Activated CD8-positive, alpha-beta memory T cell treated with anti-CD3 and anti-CD28 coated beads, Interleukin-2, amount 10 ng/mL, durations not matched to agents 7 days and 5 days (primary cell): ENCODE results near the gene AHRR. TPM values are rescaled to one million over a fixed set of nuclear protein-coding genes. Genes with fewer than 3 reads are reported as not detected.

Experiments
- ATAC-seq: fragments of 150-1000 bp; cut with Tn5 transposase; one replicate; pipeline ENCODE4 v1.10.0; 2021; ENCODE audit warnings: moderate library complexity
- CTCF ChIA-PET: fragments of 350-600 bp; sonication (Branson Sonifier 250); formaldehyde crosslinking; loops from one replicate; lab custom pipeline; 2021; ENCODE audit warnings: antibody characterized with exemption; lab: Charles Lee
- DNase-seq: peaks from one replicate; pipeline ENCODE4 v3.0.0-alpha.2; 2020
- H3K27ac Mint-ChIP-seq: one replicate; pipeline ENCODE4 v1.8.0; 2021; ENCODE audit warnings: mild to moderate bottlenecking, mixed read lengths
- H3K27me3 Mint-ChIP-seq: one replicate; pipeline ENCODE4 v1.8.0; 2021; ENCODE audit warnings: mixed read lengths
- H3K36me3 Mint-ChIP-seq: one replicate; pipeline ENCODE4 v1.8.0; 2021; ENCODE audit warnings: mild to moderate bottlenecking, mixed read lengths
- H3K4me1 Mint-ChIP-seq: one replicate; pipeline ENCODE4 v1.8.0; 2021; ENCODE audit warnings: mixed read lengths
- H3K4me3 Mint-ChIP-seq: one replicate; pipeline ENCODE4 v1.8.0; 2021; ENCODE audit warnings: mild to moderate bottlenecking, moderate library complexity, mixed read lengths
- H3K9me3 Mint-ChIP-seq: one replicate; pipeline ENCODE4 v1.8.0; 2022; ENCODE audit warnings: low read depth, mixed read lengths
- total RNA-seq, 2 experiments: library from RNA; stranded (reverse); gene quantifications; one replicate each; pipeline ENCODE4 v1.2.3, GENCODE V29; 2021

AHRR gene
- total RNA-seq, 2 experiments from 2014 or later: 56.8 to 64.0 TPM

DNA sequence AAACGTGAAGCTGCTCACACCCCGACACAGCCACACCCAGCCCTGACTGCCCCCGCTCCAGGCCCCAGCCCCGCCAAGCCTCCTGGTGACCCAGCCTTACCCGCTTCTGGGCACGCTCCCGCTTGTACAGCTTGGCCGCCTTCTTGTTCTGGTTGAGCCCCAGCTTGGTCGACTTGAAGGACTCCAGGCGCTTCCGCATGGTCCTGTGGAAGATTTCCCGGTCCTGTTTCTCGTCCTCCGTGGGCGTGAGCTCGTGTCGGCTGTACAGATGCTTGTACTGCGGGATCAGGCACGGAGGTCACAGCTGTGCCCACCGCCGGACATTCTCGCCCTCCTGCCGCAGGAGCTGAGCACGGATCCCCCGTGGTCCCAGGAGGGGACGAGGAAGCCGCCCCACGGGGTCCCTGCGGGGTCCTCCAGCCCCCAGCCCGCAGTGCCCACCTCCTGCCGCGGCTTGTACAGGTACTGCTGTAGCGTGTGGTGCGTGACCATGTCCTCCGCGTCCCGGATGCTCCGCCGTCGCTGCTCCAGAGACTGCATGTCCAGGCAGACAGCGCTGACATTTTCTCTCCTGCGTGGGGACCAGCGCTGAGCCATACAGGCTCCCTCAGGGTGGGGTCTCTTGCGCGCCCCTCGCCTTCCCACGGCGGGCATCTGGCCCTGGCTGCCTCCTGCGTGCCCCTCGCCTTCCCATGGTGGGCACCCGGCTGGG lies 154.7 kb downstream of the AHRR start:
- peaks cover 12% of the 10 kb centered on the region for H3K4me1 Mint-ChIP-seq
- H3K36me3 Mint-ChIP-seq: peaks cover 4% of the 10 kb centered on the region
- peaks cover 5% of the 10 kb centered on the region for H3K27me3 Mint-ChIP-seq
- H3K27ac Mint-ChIP-seq: no peak overlapping the region
- H3K4me3 Mint-ChIP-seq: no peak overlapping the region
- no peak for ATAC-seq
- DNase-seq: no peak
- CTCF ChIA-PET: no interaction called here
- no peaks in the 10 kb centered on the region for H3K9me3 Mint-ChIP-seq

DNA sequence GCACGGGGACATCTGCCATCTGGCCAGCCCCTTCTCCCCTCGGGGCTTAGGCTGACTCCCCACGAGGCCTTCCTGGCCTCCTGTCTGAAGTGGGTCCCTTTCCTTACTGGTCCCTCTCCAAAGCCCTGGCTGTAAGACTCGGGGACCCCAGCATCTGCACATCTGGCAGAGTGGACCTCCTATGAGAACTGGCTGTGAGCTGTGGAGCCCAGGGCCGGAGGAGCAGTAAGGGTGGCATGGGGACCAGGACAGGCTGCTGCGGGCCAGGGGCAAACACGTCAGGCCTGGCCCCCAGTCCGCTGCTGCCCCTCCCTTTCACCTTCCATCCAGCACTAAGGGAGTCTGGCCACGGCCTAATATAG lies 155.3 kb downstream of the AHRR start:
- ATAC-seq (no peak), DNase-seq (no peak)
- Mint-ChIP-seq H3K27ac (no peak overlapping the region), H3K36me3 (peaks cover under 1% of the 10 kb centered on the region), H3K9me3 (no peaks in the 10 kb centered on the region), H3K4me3 (no peak overlapping the region), H3K4me1 (peaks cover 7% of the 10 kb centered on the region), H3K27me3 (peaks cover 5% of the 10 kb centered on the region)
- CTCF ChIA-PET: no interaction called here

DNA sequence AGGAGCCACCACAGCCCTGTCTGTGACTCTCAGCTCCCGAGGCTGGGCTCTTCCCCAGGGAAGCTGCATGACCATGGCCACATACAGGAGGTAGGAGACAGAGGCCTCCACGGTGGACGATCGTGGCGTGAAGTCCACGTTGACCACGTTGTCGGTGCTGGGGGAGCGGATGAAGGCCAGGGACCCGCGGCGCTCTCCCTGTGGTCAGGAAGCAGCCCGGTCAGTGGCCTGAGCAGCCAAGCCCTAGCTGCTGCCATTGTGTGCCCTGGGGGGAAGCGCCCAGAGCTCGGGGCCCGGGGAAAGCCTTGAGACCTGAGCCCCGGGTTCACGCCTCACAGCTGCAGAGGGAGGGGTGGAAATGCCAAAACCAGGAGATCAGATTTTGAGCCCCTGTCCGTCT lies 155.7 kb downstream of the AHRR start:
- H3K4me3 Mint-ChIP-seq: no peak overlapping the region

DNA sequence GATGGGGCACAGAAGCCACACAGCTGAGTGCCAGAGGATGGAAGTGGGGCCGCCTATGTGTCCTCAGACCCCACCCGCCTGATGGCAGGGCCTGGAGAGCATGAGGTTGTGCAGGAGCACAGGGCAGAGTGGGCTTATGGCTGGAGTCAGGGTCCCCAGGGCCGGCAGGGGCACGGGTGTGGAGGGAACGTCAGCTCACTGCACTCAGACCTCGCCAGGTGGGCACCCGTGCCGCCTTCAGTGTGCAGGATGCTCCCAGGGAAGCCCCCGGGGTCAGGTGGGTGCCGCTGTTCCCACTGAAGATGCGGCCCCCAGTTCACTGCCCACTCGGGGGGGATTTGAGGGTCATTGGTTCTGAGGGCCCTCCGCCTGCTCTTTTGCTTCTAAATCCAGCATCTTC lies 156.4 kb downstream of the AHRR start:
- CTCF ChIA-PET: no interaction called here
- H3K36me3 Mint-ChIP-seq: no peaks in the 10 kb centered on the region
- no peak overlapping the region for H3K4me3 Mint-ChIP-seq

More for the DNA sequence above, 155.7 kb downstream of the AHRR start:
- CTCF ChIA-PET: no interaction called here
- no peak for DNase-seq
- Mint-ChIP-seq H3K27ac (no peak overlapping the region), H3K4me1 (peaks cover 4% of the 10 kb centered on the region), H3K36me3 (no peaks in the 10 kb centered on the region), H3K9me3 (no peaks in the 10 kb centered on the region), H3K27me3 (peaks cover 5% of the 10 kb centered on the region)
- ATAC-seq: no peak

DNA sequence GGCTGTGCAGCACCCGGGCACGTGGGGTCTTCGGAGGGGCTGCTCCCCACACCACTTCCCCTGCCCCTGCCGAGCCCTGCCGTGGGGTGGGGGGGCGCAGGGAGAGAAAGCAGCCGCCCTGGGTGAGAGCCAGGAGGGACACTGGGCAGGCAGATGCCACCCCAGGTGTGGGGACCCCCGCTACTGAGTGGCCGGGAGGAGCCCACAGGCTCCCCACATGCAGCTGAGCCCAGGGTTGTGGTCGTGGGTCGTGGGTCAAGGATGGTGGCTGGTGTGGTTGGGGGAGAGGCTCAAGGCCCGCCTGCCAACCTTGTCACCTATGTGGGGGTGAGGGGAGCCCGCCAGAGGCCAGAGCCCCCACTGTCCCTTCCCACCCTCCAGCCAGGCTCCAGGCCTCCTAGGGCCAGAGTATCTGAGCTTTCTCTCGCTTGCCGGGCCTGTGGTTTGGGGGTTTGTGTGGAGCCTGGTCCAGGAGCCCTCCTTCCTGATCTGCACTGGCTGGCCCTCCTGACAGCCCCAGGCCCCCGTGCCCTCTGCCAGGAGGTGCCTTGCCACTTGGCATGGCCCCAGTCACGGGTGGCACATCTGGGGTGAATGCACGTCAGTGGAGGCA lies 157.0 kb downstream of the AHRR start:
- H3K27ac Mint-ChIP-seq: no peak overlapping the region
- peaks cover 4% of the 10 kb centered on the region for H3K4me1 Mint-ChIP-seq
- no peak for ATAC-seq
- DNase-seq: no peak
- peaks cover 5% of the 10 kb centered on the region for H3K27me3 Mint-ChIP-seq
- no peaks in the 10 kb centered on the region for H3K36me3 Mint-ChIP-seq
- CTCF ChIA-PET: no interaction called here
- H3K9me3 Mint-ChIP-seq: no peaks in the 10 kb centered on the region
- H3K4me3 Mint-ChIP-seq: no peak overlapping the region

More for the DNA sequence above, 156.4 kb downstream of the AHRR start:
- DNase-seq (no peak), ATAC-seq (no peak)
- H3K27ac Mint-ChIP-seq: no peak overlapping the region
- H3K9me3 Mint-ChIP-seq: no peaks in the 10 kb centered on the region
- H3K27me3 Mint-ChIP-seq: peaks cover 5% of the 10 kb centered on the region
- peaks cover 4% of the 10 kb centered on the region for H3K4me1 Mint-ChIP-seq

DNA sequence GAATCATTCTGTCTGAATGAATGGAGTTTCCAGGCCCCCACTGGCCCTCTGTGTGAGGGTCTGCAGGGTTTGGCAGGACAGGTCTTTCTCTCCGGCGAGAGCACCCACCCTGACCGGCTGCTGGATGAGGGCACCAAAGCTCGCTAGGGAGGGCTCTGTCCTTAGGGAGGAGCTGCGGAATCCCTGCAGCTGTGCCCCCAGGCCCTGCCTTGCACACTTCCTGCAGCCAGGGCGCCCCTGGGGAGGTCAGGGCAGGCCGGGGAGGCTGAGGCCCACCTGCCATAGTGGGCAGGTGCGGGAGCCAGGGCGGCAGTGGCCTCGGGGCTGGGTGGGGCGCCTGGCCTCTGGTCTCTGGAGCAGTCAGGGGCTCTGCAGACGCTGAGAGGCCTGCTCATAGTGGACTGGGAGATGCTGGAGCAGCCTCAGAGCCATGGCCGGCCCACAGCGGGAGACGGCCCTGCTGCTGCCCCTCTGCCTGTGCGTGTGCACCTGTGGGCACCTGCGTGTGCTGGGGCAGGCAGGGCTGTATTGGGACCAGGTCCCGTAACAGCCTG lies 157.5 kb downstream of the AHRR start:
- ATAC-seq (no peak), DNase-seq (no peak)
- Mint-ChIP-seq H3K27me3 (peaks cover 3% of the 10 kb centered on the region), H3K4me3 (no peak overlapping the region), H3K36me3 (no peaks in the 10 kb centered on the region), H3K9me3 (no peaks in the 10 kb centered on the region), H3K27ac (no peak overlapping the region), H3K4me1 (peaks cover 3% of the 10 kb centered on the region)
- CTCF ChIA-PET: no interaction called here

DNA sequence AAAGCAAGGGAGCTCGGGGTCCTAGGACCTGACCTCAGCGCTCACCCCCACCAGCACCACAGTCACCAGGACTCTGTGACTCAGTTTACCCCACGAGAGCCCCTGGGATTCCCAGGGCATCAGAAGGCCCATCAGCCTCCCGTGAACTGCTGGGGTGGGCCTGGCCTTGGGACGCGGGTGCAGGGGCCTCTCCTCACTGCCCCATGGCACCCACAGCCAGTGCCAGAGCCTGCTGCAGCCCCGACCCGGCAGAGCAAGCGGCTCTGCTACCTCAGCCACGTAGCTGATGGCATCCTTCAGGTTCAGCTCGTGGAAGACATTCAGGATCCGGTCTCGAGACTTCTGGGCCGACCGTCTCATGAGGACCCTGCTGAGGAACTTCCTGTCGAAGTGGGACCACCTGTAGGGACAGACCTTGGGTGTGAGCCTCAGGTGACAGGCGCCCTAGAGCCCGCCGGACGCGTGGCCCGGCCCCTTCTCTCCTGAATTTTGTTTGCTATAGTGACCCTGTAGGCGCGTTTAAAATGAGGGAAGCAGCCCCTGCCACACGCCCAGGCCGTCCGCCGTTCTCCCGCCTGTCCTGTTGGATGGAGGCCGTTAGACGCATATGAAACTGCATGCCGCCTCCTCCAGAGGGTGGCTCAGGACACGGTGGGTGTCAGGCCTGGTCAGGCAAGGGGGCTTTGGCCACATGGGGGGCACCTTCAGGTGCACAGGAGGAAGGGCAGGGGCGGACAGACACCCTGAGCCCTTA lies 158.2 kb downstream of the AHRR start:
- DNase-seq: no peak
- CTCF ChIA-PET: no interaction called here
- Mint-ChIP-seq H3K36me3 (no peaks in the 10 kb centered on the region), H3K27ac (no peak overlapping the region), H3K4me1 (peaks cover 2% of the 10 kb centered on the region), H3K4me3 (no peak overlapping the region), H3K9me3 (no peaks in the 10 kb centered on the region), H3K27me3 (peaks cover 3% of the 10 kb centered on the region)
- no peak for ATAC-seq

DNA sequence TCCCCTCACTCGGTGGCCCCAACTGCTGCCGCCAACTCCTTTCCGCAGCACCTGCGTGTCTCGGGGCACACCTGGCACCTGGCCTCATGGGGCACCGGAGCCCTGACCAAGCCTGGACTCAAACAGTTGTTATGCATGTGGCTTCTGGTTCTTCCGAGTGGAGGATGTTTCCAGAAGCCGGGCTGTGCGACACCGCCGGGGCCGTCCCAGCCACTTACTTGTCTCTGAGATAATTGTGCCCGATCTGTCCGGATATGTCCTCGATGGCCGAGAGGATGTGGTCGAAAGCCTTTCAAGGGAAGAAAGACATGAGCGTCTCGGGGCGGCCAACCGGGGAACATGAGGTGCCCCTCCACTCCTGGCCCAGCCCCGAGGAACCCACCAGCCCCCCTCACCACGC lies 159.8 kb downstream of the AHRR start:
- ATAC-seq: no peak
- Mint-ChIP-seq H3K27me3 (no peaks in the 10 kb centered on the region), H3K9me3 (no peaks in the 10 kb centered on the region), H3K4me3 (no peak overlapping the region), H3K36me3 (no peaks in the 10 kb centered on the region), H3K4me1 (no peaks in the 10 kb centered on the region), H3K27ac (no peak overlapping the region)
- CTCF ChIA-PET: no interaction called here
- no peak for DNase-seq

DNA sequence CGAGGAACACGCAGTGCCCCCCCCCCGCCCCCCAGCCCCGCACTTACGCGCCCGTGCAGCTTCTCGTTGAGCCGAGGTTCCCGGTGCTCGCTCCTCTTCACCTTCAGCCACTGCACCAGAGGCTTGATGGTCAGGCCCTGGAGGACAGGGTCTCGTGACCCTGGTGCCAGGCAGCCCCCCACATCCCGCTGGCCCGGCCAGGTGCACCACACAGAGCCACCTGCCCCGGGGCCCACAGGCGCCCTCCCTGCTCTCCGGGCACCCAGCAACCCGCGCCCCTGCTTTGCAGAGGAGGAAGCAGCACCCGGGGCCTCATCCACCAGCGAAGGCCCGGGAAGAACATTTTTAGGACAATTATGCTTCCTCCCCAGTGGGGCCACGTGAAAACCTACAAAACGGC lies 160.5 kb downstream of the AHRR start:
- H3K4me3 Mint-ChIP-seq: no peak overlapping the region
- CTCF ChIA-PET: no interaction called here
- no peaks in the 10 kb centered on the region for H3K27me3 Mint-ChIP-seq
- no peaks in the 10 kb centered on the region for H3K4me1 Mint-ChIP-seq
- no peak overlapping the region for H3K27ac Mint-ChIP-seq
- DNase-seq: no peak
- no peak for ATAC-seq
- no peaks in the 10 kb centered on the region for H3K36me3 Mint-ChIP-seq
- H3K9me3 Mint-ChIP-seq: no peaks in the 10 kb centered on the region

DNA sequence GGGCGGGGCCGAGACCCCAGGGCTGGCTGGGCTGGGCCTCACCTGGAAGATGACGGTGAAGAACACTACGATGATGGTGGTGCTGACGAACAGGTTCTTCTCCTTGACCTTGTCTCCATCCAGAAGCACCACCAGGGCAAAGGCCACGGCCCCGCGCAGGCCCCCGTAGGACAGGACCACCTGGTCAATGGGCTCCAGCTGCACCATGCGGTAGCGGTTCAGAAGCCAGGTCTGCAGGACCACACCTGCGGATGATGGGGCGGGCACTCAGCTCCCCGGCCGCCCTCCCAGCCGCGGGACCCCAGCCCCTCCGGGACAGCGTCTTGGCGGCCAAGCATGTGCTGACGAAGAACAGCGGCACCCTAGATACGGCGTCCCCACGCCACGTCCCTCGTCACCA lies 161.0 kb downstream of the AHRR start:
- Mint-ChIP-seq H3K4me1 (no peaks in the 10 kb centered on the region), H3K36me3 (no peaks in the 10 kb centered on the region), H3K27ac (no peak overlapping the region), H3K27me3 (no peaks in the 10 kb centered on the region), H3K9me3 (no peaks in the 10 kb centered on the region), H3K4me3 (no peak overlapping the region)
- no peak for DNase-seq
- ATAC-seq: no peak
- CTCF ChIA-PET: no interaction called here

DNA sequence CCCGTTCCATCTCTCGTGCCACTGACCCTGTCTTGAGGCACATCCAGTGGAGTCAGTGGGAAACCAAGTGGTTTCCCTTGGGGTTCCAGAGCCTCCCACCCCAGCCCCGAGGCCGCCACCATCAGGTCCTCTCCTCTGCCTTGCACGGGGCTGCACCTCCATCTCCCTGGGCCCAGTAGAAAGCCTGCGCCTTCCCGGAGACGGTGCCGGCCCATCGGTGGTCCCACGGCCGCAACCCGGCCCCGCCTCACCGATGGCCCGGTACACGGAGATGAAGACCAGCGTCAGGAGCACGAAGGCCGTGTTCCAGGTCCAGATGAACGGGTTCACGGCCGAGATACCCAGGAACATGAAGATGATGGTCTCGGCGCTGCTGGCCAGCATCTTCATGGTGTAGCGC lies 161.5 kb downstream of the AHRR start:
- Mint-ChIP-seq H3K4me1 (no peaks in the 10 kb centered on the region), H3K36me3 (no peaks in the 10 kb centered on the region), H3K4me3 (no peak overlapping the region), H3K27me3 (no peaks in the 10 kb centered on the region), H3K9me3 (no peaks in the 10 kb centered on the region), H3K27ac (no peak overlapping the region)
- no peak for DNase-seq
- no peak for ATAC-seq
- CTCF ChIA-PET: no interaction called here

DNA sequence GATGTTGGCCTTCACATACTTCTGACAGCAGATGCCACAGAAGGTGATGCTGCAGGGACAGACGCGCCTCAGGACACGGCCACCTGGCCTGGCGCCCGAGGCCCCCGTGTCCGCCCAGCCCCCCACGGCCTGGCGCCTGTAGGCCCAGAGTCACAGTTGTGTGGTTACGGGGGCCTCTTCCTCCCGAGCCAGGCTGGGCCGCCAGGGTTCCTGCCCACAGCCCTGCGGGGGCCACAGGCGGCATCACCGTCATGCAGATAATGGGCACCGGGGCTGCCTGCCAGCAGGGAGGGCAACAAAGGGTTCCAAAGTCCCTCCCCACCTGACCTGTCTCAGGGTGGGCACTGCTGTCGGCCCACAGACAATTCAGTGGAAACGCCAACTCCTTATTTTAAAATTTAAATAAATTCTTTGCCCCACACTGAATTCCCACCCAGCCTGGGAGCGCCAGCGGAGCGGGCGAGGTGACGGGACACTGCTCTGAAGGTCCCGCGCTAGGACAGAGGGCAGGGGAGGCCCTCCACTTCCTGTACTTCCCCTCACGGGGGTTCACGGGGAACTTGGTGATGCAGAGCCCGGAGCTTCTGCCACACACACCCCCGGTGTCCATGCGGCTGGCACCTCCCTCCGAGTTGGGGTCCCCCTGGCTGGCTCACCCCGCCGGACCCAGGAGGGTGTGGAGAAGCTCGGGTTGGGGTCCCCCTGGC lies 162.1 kb downstream of the AHRR start:
- no peak overlapping the region for H3K4me3 Mint-ChIP-seq
- H3K36me3 Mint-ChIP-seq: no peaks in the 10 kb centered on the region
- CTCF ChIA-PET: no interaction called here
- ATAC-seq: no peak
- DNase-seq: no peak
- no peak overlapping the region for H3K27ac Mint-ChIP-seq
- H3K27me3 Mint-ChIP-seq: no peaks in the 10 kb centered on the region
- H3K4me1 Mint-ChIP-seq: no peaks in the 10 kb centered on the region
- H3K9me3 Mint-ChIP-seq: no peaks in the 10 kb centered on the region

DNA sequence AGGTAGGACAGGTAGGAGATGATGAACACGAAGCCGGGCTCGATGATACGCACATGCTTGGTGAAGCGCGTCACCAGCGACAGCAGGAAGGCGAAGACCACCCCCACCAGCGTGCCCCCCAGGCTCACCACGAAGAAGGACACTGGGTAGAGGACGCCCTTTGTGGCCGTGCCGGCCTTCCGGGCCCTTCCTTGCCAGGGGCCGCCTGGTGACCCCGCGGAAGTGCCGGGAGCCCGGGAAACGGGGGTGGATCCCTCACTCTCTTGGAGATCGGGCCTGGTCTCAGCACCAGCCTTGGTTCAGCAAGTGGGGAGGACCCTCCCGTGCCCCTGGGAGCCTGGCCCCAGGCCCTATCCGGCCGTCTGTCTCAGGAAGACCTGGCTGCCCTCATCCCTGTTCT lies 163.0 kb downstream of the AHRR start:
- Mint-ChIP-seq H3K27ac (no peak overlapping the region), H3K4me3 (no peak overlapping the region), H3K36me3 (no peaks in the 10 kb centered on the region), H3K4me1 (no peaks in the 10 kb centered on the region), H3K27me3 (no peaks in the 10 kb centered on the region), H3K9me3 (no peaks in the 10 kb centered on the region)
- ATAC-seq (no peak), DNase-seq (no peak)
- CTCF ChIA-PET: no interaction called here
